Neural progenitor cell (in vitro differentiated cells): ENCODE measurements around the gene RBM15. TPM values are rescaled to one million over a fixed set of nuclear protein-coding genes. Genes with fewer than 3 reads are reported as not detected.

Experiments
- DNase-seq: peaks from one replicate; pipeline ENCODE4 v3.0.0-alpha.2; 2016; ENCODE audit warnings: low spot score
- H2AFZ ChIP-seq: fragments of 200-600 bp; sonication (generic); replicated peaks from 2 replicates; pipeline ENCODE4 v1.6.1; 2016; ENCODE audit warnings: antibody characterized with exemption
- H3F3A ChIP-seq: fragments of 200-600 bp; sonication (generic); 2 replicates; pipeline ENCODE4 v1.6.1; 2016; ENCODE audit warnings: antibody characterized with exemption, low read depth
- H3K27ac ChIP-seq: fragments of 200-600 bp; sonication (generic); 2 replicates; pipeline ENCODE4 v1.5.1; 2016; ENCODE audit warnings: mild to moderate bottlenecking
- H3K27me3 ChIP-seq: fragments of 200-600 bp; sonication (generic); 2 replicates; pipeline ENCODE4 v1.6.1; 2016; ENCODE audit warnings: mild to moderate bottlenecking, moderate library complexity
- H3K36me3 ChIP-seq: fragments of 200-600 bp; sonication (generic); 2 replicates; pipeline ENCODE4 v1.5.1; 2016
- H3K4me1 ChIP-seq: fragments of 200-600 bp; sonication (generic); 2 replicates; pipeline ENCODE4 v1.6.1; 2016; ENCODE audit warnings: mixed run types
- H3K4me2 ChIP-seq: fragments of 200-600 bp; sonication (generic); 2 replicates; pipeline ENCODE4 v1.6.1; 2016
- H3K4me3 ChIP-seq: fragments of 200-600 bp; sonication (generic); 2 replicates; pipeline ENCODE4 v1.5.1; 2016
- H3K79me2 ChIP-seq: fragments of 200-600 bp; sonication (generic); 2 replicates; pipeline ENCODE4 v1.6.1; 2016; ENCODE audit warnings: low read depth
- H3K9ac ChIP-seq: fragments of 200-600 bp; sonication (generic); 2 replicates; pipeline ENCODE4 v1.6.1; 2016
- H3K9me3 ChIP-seq: fragments of 200-600 bp; sonication (generic); 2 replicates; pipeline ENCODE4 v1.5.1; 2016; ENCODE audit warnings: low read depth
- H4K20me1 ChIP-seq: fragments of 200-600 bp; sonication (generic); 2 replicates; pipeline ENCODE4 v1.6.1; 2016; ENCODE audit warnings: low read depth
- H3K27ac Mint-ChIP-seq: 3 replicates; pipeline ENCODE4 v1.8.0; 2021; ENCODE audit warnings: mixed read lengths
- H3K27me3 Mint-ChIP-seq: 2 replicates; pipeline ENCODE4 v1.8.0; 2022; ENCODE audit warnings: low read depth, mild to moderate bottlenecking, inconsistent platforms, moderate library complexity, mixed read lengths; ENCODE audit not compliant: insufficient read depth
- H3K36me3 Mint-ChIP-seq: 3 replicates; pipeline ENCODE4 v1.8.0; 2021; ENCODE audit warnings: mixed read lengths
- H3K4me1 Mint-ChIP-seq: 3 replicates; pipeline ENCODE4 v1.8.0; 2021; ENCODE audit warnings: mixed read lengths
- H3K4me3 Mint-ChIP-seq: 3 replicates; pipeline ENCODE4 v1.8.0; 2021; ENCODE audit warnings: mild to moderate bottlenecking, moderate library complexity, mixed read lengths
- H3K9me3 Mint-ChIP-seq: 3 replicates; pipeline ENCODE4 v1.8.0; 2020; ENCODE audit warnings: mixed read lengths
- EZH2 ChIP-seq: fragments of 200-600 bp; sonication (generic); IDR thresholded peaks from 2 replicates; pipeline ENCODE4 v1.6.1; 2017; ENCODE audit warnings: antibody characterized with exemption, mild to moderate bottlenecking, moderate library complexity
- EZH2phosphoT487 ChIP-seq: fragments of 200-600 bp; sonication (generic); IDR thresholded peaks from 2 replicates; pipeline ENCODE4 v1.6.1; 2017; ENCODE audit warnings: antibody characterized with exemption
- total RNA-seq: library from RNA; depleted of rRNA; stranded (reverse); fragments of >200 nt; gene quantifications from 2 replicates; pipeline ENCODE4 v1.2.3, GENCODE V29; 2015; ENCODE audit warnings: low replicate concordance
- TF ChIP-seq, protein P1 (sequence below): fragments of 200-600 bp; sonication (generic); IDR thresholded peaks from 2 replicates; pipeline ENCODE4 v1.5.1; 2017; ENCODE audit warnings: antibody characterized with exemption, mild to moderate bottlenecking

RBM15 gene
- total RNA-seq, 1 donor from 2014 or later, result 66.9 TPM

DNA sequence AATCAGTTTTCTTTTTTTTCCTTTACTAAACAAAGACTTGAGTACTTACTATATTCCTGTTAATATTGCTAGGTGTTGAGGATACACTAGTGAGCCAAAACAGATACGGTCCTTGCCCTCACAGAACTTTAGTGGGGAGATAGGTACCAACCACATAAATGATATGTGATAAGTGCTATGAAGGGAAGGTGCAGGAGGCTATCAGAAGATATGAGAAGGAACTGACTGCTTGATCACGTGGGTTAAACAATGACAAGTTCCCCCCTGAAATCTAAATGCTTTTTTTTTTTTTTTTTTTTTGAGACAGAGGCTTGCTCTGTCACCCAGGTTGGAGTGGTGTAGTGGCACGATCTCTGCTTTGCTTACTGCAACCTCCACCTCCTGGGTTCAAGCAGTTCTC is 25.0 kb downstream of the RBM15 start:
- Mint-ChIP-seq H3K27me3 (peaks cover 3% of the 10 kb centered on the region), H3K4me3 (no peak overlapping the region), H3K36me3 (peaks cover 22% of the 10 kb centered on the region), H3K9me3 (no peaks in the 10 kb centered on the region), H3K4me1 (no peaks in the 10 kb centered on the region), H3K27ac (no peak overlapping the region)
- Histone ChIP-seq H3K4me3 (no peak overlapping the region), H3K79me2 (peaks cover 93% of the 10 kb centered on the region), H2AFZ (no peak overlapping the region), H4K20me1 (peaks cover 30% of the 10 kb centered on the region), H3K9ac (no peak overlapping the region), H3K9me3 (no peaks in the 10 kb centered on the region), H3K4me2 (no peak overlapping the region), H3F3A (no peaks in the 10 kb centered on the region), H3K27ac (no peak overlapping the region), H3K4me1 (no peaks in the 10 kb centered on the region), H3K27me3 (no peaks in the 10 kb centered on the region), H3K36me3 (peaks cover 11% of the 10 kb centered on the region)
- TF ChIP-seq EZH2 (no peak), EZH2phosphoT487 (no peak)
- TF ChIP-seq, protein P1, sequence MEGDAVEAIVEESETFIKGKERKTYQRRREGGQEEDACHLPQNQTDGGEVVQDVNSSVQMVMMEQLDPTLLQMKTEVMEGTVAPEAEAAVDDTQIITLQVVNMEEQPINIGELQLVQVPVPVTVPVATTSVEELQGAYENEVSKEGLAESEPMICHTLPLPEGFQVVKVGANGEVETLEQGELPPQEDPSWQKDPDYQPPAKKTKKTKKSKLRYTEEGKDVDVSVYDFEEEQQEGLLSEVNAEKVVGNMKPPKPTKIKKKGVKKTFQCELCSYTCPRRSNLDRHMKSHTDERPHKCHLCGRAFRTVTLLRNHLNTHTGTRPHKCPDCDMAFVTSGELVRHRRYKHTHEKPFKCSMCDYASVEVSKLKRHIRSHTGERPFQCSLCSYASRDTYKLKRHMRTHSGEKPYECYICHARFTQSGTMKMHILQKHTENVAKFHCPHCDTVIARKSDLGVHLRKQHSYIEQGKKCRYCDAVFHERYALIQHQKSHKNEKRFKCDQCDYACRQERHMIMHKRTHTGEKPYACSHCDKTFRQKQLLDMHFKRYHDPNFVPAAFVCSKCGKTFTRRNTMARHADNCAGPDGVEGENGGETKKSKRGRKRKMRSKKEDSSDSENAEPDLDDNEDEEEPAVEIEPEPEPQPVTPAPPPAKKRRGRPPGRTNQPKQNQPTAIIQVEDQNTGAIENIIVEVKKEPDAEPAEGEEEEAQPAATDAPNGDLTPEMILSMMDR, result no peak
- DNase-seq, result no peak

DNA sequence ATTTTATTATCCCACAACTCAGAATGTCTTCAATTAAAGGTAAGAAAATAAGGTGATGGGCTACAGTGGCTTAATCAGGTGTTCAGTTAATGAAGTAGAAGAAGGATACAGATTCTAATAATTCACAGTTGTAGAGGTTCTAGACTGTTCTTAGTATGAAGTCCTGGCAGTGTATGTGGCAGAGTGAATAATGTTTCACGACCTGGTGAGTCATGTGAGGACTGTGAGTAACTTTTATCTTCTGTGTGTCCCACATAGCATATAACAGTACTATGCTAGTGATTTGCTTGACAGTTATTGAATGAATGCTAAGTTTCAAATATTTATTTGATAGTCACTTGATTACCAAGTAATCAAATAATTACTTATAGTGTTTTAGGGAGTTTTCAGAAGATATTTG is 31.6 kb downstream of the RBM15 start:
- no peak for DNase-seq
- no peaks in the 10 kb centered on the region for H3K27me3 ChIP-seq
- TF ChIP-seq, protein P1, result no peak
- H3K36me3 ChIP-seq, result peaks cover 15% of the 10 kb centered on the region
- peaks cover 7% of the 10 kb centered on the region for H3K36me3 Mint-ChIP-seq
- peaks cover 21% of the 10 kb centered on the region for H4K20me1 ChIP-seq
- H3K9ac ChIP-seq, result no peak overlapping the region
- H3K4me3 Mint-ChIP-seq, result no peak overlapping the region
- H3K9me3 Mint-ChIP-seq, result no peaks in the 10 kb centered on the region
- H3K4me2 ChIP-seq, result no peak overlapping the region
- H3K4me3 ChIP-seq, result no peak overlapping the region
- H3K27me3 Mint-ChIP-seq, result no peaks in the 10 kb centered on the region
- H3K4me1 Mint-ChIP-seq, result no peaks in the 10 kb centered on the region
- no peaks in the 10 kb centered on the region for H3K9me3 ChIP-seq
- H3K27ac Mint-ChIP-seq, result no peak overlapping the region
- no peaks in the 10 kb centered on the region for H3K4me1 ChIP-seq
- peaks cover 56% of the 10 kb centered on the region for H3K79me2 ChIP-seq
- H2AFZ ChIP-seq, result no peak overlapping the region
- no peak overlapping the region for H3K27ac ChIP-seq
- no peaks in the 10 kb centered on the region for H3F3A ChIP-seq

DNA sequence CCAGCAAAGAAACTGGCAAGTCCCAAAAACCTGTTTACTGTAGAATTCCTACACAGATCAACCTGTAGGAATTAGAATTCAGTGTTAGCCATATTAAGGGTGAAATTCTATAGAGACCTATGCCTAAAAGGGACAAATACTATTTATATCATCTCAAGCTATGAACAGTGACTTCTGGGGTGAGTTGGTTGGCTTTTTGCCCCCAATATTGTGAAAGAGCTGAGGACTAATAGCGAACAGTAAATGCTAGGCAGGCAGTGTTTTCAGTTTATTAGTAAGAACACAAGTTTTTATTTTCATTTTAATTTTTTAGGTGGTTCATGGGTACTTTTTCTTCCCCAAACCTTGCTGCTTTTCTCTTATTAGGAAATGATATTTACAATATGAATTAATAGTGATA is 36.3 kb downstream of the RBM15 start:
- Histone ChIP-seq H3K27ac (no peak overlapping the region), H3K27me3 (no peaks in the 10 kb centered on the region), H3K36me3 (peaks cover 19% of the 10 kb centered on the region), H4K20me1 (peaks cover 6% of the 10 kb centered on the region), H2AFZ (no peak overlapping the region), H3K9ac (no peak overlapping the region), H3K4me3 (no peak overlapping the region), H3K79me2 (peaks cover 15% of the 10 kb centered on the region), H3K4me2 (no peak overlapping the region), H3F3A (no peaks in the 10 kb centered on the region), H3K4me1 (no peaks in the 10 kb centered on the region), H3K9me3 (no peaks in the 10 kb centered on the region)
- no peaks in the 10 kb centered on the region for H3K4me1 Mint-ChIP-seq
- peaks cover 22% of the 10 kb centered on the region for H3K36me3 Mint-ChIP-seq
- no peak overlapping the region for H3K4me3 Mint-ChIP-seq
- no peak for DNase-seq
- no peaks in the 10 kb centered on the region for H3K9me3 Mint-ChIP-seq
- no peaks in the 10 kb centered on the region for H3K27me3 Mint-ChIP-seq
- no peak for TF ChIP-seq EZH2
- TF ChIP-seq EZH2phosphoT487, result no peak
- TF ChIP-seq, protein P1, result no peak
- H3K27ac Mint-ChIP-seq, result no peak overlapping the region
